ENCODE data around the gene UGCG.

Gene UGCG

GRCh38 chr9:111924281-111924680 lies 27.7 kb downstream of the UGCG start:
- TF ChIP-seq GATA3 (IDR thresholded peaks at IDR 0.05; ENCODE audit: low read depth, low read length) (no peak), GATA2 (IDR thresholded peaks at IDR 0.05; ENCODE audit: low read depth, low read length) (no peak)

GRCh38 chr9:111925017-111925770 lies 28.6 kb downstream of the UGCG start:
- TF ChIP-seq GATA3 (IDR thresholded peaks at IDR 0.05; ENCODE audit: low read depth, low read length) (no peak), GATA2 (IDR thresholded peaks at IDR 0.05; ENCODE audit: low read depth, low read length) (no peak)

- TF ChIP-seq GATA3 (IDR thresholded peaks at IDR 0.05; ENCODE audit: low read depth, low read length), result no peak
- no peak for TF ChIP-seq GATA2 (IDR thresholded peaks at IDR 0.05; ENCODE audit: low read depth, low read length)
These were observed 29.2 kb downstream of the UGCG start for GRCh38 chr9:111925784-111926183.

GRCh38 chr9:111926421-111926875 lies 29.8 kb downstream of the UGCG start:
- no peak for TF ChIP-seq GATA3 (IDR thresholded peaks at IDR 0.05; ENCODE audit: low read depth, low read length)
- no peak for TF ChIP-seq GATA2 (IDR thresholded peaks at IDR 0.05; ENCODE audit: low read depth, low read length)

GRCh38 chr9:111928359-111928720 lies 31.7 kb downstream of the UGCG start:
- TF ChIP-seq GATA2 (IDR thresholded peaks at IDR 0.05; ENCODE audit: low read depth, low read length), result no peak
- no peak for TF ChIP-seq GATA3 (IDR thresholded peaks at IDR 0.05; ENCODE audit: low read depth, low read length)

GRCh38 chr9:111934747-111935146 lies 38.1 kb downstream of the UGCG start:
- no peak for TF ChIP-seq GATA2 (IDR thresholded peaks at IDR 0.05; ENCODE audit: low read depth, low read length)
- no peak for TF ChIP-seq GATA3 (IDR thresholded peaks at IDR 0.05; ENCODE audit: low read depth, low read length)

- TF ChIP-seq GATA3 (IDR thresholded peaks at IDR 0.05; ENCODE audit: low read depth, low read length), result no peak
- no peak for TF ChIP-seq GATA2 (IDR thresholded peaks at IDR 0.05; ENCODE audit: low read depth, low read length)
These were observed 39.8 kb downstream of the UGCG start for GRCh38 chr9:111936391-111936790.

- TF ChIP-seq GATA2 (IDR thresholded peaks at IDR 0.05; ENCODE audit: low read depth, low read length) (no peak), GATA3 (IDR thresholded peaks at IDR 0.05; ENCODE audit: low read depth, low read length) (no peak)
These were observed 40.7 kb downstream of the UGCG start for GRCh38 chr9:111937301-111937700.

- TF ChIP-seq GATA3 (IDR thresholded peaks at IDR 0.05; ENCODE audit: low read depth, low read length) (no peak), GATA2 (IDR thresholded peaks at IDR 0.05; ENCODE audit: low read depth, low read length) (no peak)
These were observed 41.3 kb downstream of the UGCG start for GRCh38 chr9:111937781-111938426.

GRCh38 chr9:111938427-111938800 lies 41.8 kb downstream of the UGCG start:
- no peak for TF ChIP-seq GATA3 (IDR thresholded peaks at IDR 0.05; ENCODE audit: low read depth, low read length)
- TF ChIP-seq GATA2 (IDR thresholded peaks at IDR 0.05; ENCODE audit: low read depth, low read length), result no peak

GRCh38 chr9:111939322-111939721 lies 42.7 kb downstream of the UGCG start:
- TF ChIP-seq GATA2 (IDR thresholded peaks at IDR 0.05; ENCODE audit: low read depth, low read length) (no peak), GATA3 (IDR thresholded peaks at IDR 0.05; ENCODE audit: low read depth, low read length) (no peak)

- TF ChIP-seq GATA2 (IDR thresholded peaks at IDR 0.05; ENCODE audit: low read depth, low read length) (no peak), GATA3 (IDR thresholded peaks at IDR 0.05; ENCODE audit: low read depth, low read length) (no peak)
These were observed 44.1 kb downstream of the UGCG start for GRCh38 chr9:111940697-111941096.

GRCh38 chr9:111943200-111943599 lies 46.6 kb downstream of the UGCG start:
- TF ChIP-seq GATA2 (IDR thresholded peaks at IDR 0.05; ENCODE audit: low read depth, low read length), result no peak
- TF ChIP-seq GATA3 (IDR thresholded peaks at IDR 0.05; ENCODE audit: low read depth, low read length), result no peak

GRCh38 chr9:111943746-111944145 lies 47.1 kb downstream of the UGCG start:
- TF ChIP-seq GATA3 (IDR thresholded peaks at IDR 0.05; ENCODE audit: low read depth, low read length), result no peak
- no peak for TF ChIP-seq GATA2 (IDR thresholded peaks at IDR 0.05; ENCODE audit: low read depth, low read length)

- TF ChIP-seq GATA2 (IDR thresholded peaks at IDR 0.05; ENCODE audit: low read depth, low read length) (no peak), GATA3 (IDR thresholded peaks at IDR 0.05; ENCODE audit: low read depth, low read length) (no peak)
These were observed 47.7 kb downstream of the UGCG start for GRCh38 chr9:111944241-111944866.

Data from SH-SY5Y (cell line).